Measurements from ENCODE around the gene ILKAP.

DNA sequence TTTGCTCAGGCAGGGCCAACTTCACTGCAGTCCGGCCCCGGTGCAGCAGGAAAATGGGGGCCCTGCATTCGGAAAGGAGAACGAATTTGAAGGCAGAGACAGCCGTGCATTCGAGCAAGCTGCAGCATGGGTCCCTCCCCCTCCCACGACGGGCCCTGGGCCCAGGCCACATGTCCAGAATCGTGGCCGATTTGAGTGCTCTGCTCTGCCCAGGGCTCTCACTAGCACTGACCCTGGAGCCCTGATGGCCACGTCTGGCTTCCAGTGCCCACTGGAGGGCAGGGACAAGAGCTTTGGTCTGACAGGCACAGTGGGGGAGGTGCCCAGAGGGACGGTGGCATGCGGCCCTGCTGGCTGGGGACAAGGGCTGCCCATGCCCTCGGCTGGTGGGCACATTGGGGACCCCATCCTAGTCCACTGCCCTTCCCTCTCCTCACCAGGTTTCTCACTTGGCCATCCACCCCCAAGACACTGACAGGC, 79.5 kb downstream of the ILKAP start:
- TF ChIP-seq CTCF (IDR thresholded peaks at IDR 0.05; ENCODE audit: low read length) (no peak), EZH2 (optimal IDR thresholded peaks at IDR 0.05; ENCODE audit: low read depth, low read length) (no peak), EZH2phosphoT487 (IDR thresholded peaks at IDR 0.05; ENCODE audit: low read length) (no peak)

Data from MM.1S (cell line).